Testis (tissue), 2 donors: ENCODE measurements around the gene MC2R.

Experiments
- POLR2A ChIP-seq: fragments of 450-650 bp; IDR thresholded peaks from one replicate; pipeline ENCODE4 v1.6.1; 2017; ENCODE audit warnings: antibody characterized with exemption, mild to moderate bottlenecking, moderate library complexity
- TF ChIP-seq, protein P1 (sequence below), 3 experiments: fragments of 450-650 bp in 2 of 3; fragments of 200-600 bp in 1 of 3; sonication (generic) in 1 of 3; IDR thresholded peaks; one replicate each; pipeline ENCODE4 v1.5.1; 2016 to 2019; ENCODE audit warnings: antibody characterized with exemption in 3 of 3, mild to moderate bottlenecking in 2 of 3, moderate library complexity in 1 of 3

DNA sequence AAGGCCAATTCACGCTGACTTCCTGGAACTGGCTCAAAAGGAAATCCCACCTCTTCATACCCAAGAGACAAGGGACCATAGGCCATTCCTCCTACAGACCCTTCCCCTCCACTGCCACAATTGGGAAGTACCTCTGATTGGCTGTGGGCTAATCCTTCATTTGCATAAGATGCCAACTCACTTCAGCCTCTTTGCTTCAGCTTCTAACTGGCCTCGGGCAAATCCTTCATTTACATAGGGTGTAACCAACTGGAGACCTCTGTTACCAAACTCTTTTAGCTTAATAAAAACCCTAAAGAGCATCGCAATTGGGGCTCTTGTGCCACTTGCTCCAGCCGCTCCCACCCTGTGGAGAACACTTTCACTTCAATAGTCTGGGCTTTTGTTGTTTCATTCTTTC, 38.2 kb downstream of the MC2R start:
- TF ChIP-seq, protein P1, sequence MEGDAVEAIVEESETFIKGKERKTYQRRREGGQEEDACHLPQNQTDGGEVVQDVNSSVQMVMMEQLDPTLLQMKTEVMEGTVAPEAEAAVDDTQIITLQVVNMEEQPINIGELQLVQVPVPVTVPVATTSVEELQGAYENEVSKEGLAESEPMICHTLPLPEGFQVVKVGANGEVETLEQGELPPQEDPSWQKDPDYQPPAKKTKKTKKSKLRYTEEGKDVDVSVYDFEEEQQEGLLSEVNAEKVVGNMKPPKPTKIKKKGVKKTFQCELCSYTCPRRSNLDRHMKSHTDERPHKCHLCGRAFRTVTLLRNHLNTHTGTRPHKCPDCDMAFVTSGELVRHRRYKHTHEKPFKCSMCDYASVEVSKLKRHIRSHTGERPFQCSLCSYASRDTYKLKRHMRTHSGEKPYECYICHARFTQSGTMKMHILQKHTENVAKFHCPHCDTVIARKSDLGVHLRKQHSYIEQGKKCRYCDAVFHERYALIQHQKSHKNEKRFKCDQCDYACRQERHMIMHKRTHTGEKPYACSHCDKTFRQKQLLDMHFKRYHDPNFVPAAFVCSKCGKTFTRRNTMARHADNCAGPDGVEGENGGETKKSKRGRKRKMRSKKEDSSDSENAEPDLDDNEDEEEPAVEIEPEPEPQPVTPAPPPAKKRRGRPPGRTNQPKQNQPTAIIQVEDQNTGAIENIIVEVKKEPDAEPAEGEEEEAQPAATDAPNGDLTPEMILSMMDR (IDR thresholded peaks at IDR 0.05), result no peak
- TF ChIP-seq POLR2A, result no peak
